HG02938 (cell line): ENCODE data around the gene CECR2.
"Not testable (repeated sequence)": the region's sequence is repeated elsewhere in the genome, so short reads cannot be mapped to it uniquely, and the experiment has no call there.

Experiments
- ATAC-seq: cut with Tn5 transposase; IDR thresholded peaks from one replicate; pipeline ENCODE4 v1.9.1; 2021; ENCODE audit warnings: mild to moderate bottlenecking, moderate library complexity; ENCODE audit not compliant: unreplicated experiment

The CECR2 gene

GRCh38 chr22:17493419-17493981, 124.2 kb downstream of the CECR2 start:
- ATAC-seq, result no peak

- no peak for ATAC-seq
Measured at GRCh38 chr22:17496841-17497240, 127.6 kb downstream of the CECR2 start.

GRCh38 chr22:17501679-17502285, 132.5 kb downstream of the CECR2 start:
- ATAC-seq, result no peak

- ATAC-seq, result no peak
Measured at GRCh38 chr22:17508110-17508509, 138.8 kb downstream of the CECR2 start.

GRCh38 chr22:17512960-17513359, 143.7 kb downstream of the CECR2 start:
- no peak for ATAC-seq

- ATAC-seq, result no peak
Measured at GRCh38 chr22:17513612-17514011, 144.4 kb downstream of the CECR2 start.

GRCh38 chr22:17514084-17514483, 144.8 kb downstream of the CECR2 start:
- ATAC-seq, result no peak

- no peak for ATAC-seq
Measured at GRCh38 chr22:17518406-17518805, 149.1 kb downstream of the CECR2 start.

GRCh38 chr22:17521971-17522370, 152.7 kb downstream of the CECR2 start:
- not testable (repeated sequence) for ATAC-seq

- ATAC-seq, result no peak
Measured at GRCh38 chr22:17523925-17524324, 154.7 kb downstream of the CECR2 start.

GRCh38 chr22:17536269-17536668, 167.0 kb downstream of the CECR2 start:
- no peak for ATAC-seq

GRCh38 chr22:17537155-17537554, 167.9 kb downstream of the CECR2 start:
- ATAC-seq, result no peak

- ATAC-seq, result no peak
Measured at GRCh38 chr22:17540481-17540880, 171.2 kb downstream of the CECR2 start.

- no peak for ATAC-seq
Measured at GRCh38 chr22:17541476-17541875, 172.2 kb downstream of the CECR2 start.

GRCh38 chr22:17542452-17542851, 173.2 kb downstream of the CECR2 start:
- no peak for ATAC-seq

GRCh38 chr22:17548010-17548755, 178.9 kb downstream of the CECR2 start:
- no peak for ATAC-seq

- no peak for ATAC-seq
Measured at GRCh38 chr22:17548756-17549035, 179.4 kb downstream of the CECR2 start.

GRCh38 chr22:17549183-17549582, 179.9 kb downstream of the CECR2 start:
- no peak for ATAC-seq

- no peak for ATAC-seq
Measured at GRCh38 chr22:17549655-17550054, 180.4 kb downstream of the CECR2 start.

GRCh38 chr22:17552737-17553136, 183.5 kb downstream of the CECR2 start:
- no peak for ATAC-seq

GRCh38 chr22:17554814-17555213, 185.6 kb downstream of the CECR2 start:
- no peak for ATAC-seq

GRCh38 chr22:17559188-17559587, 189.9 kb downstream of the CECR2 start:
- ATAC-seq, result no peak
